Amniotic epithelial cell (primary cell): ENCODE results near the gene SCLY.

Source experiments
- DNase-seq: peaks from one replicate; pipeline ENCODE4 v3.0.0-alpha.2; 2010; ENCODE audit warnings: low read depth

Gene SCLY

DNA sequence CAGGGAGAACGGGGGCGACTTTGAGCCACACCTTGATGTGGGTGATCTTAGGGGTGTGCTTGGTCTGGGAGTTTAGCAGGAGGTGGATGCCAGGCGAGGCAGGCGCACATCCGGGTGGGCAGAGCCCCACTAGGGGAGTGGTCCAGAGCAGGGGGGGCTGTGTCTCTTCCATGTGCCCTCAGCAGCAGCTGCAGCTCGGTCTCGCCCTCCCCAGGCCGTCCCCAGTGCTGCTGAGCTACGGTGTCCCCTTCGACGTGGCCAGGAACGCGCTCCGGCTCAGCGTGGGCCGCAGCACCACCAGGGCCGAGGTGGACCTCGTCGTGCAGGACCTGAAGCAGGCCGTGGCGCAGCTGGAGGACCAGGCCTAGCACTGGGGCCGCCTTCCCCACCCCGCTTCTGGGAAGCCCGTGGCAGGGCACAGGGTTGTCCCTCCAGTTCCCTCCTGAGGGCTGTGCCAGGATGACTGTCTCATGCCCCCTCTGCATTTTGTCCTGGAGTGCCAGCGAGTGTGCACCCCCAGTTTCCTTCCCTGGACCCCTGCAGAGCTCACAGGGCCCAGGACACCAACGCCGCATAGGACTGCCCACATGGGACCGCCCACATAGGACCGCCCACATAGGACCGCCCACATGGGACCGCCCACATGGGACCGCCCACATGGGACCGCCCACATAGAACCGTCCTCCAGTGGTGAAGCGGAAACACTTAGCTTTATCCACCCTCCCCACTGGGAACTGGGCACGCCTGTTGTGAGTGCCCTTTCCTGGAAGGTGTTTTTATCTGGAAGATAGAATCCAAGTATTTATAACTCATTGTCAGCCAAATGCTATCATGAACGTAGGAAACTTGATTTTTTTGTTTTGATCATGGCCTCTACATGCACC lies 37.4 kb downstream of the SCLY start:
- peak; percentile 66 for DNase-seq

DNA sequence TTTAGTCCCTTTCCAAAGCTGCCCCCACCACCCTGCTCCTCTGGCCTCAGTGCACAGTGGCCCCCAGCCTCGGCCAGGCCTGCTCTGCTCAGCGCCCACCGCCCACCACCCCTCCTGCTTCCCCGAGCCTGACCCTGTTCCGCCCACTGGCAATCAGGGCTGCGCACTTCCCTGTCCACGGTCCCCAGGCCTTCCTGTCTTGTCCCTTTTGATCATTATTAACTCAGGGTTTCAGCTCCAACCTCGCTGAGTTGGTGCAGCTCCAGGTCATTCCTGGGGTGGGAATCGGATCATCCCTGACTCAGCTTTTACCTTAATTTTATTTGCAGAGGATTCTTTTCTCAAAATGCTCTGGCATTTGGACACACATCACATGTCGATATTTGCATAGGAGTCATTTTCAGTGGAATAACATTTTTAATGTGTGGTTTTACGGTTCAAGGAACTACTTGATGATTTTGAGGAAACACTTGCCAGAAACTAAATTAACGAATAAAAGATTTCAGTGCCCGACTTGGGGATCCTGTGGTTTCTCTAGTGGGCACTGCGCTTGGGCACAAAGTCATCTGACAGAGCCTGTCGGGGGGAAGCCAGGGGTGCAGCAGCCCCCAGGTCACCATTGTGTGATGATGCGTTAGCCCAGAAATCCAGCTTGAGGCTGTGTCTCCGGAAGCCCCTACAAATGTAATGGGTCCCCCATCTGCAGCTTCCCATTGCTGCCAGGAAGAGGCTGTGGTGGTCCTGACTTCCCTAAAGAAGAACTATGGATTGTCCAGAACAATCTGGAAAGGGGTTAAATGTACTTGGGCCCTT lies 38.3 kb downstream of the SCLY start:
- DNase-seq: no peak

DNA sequence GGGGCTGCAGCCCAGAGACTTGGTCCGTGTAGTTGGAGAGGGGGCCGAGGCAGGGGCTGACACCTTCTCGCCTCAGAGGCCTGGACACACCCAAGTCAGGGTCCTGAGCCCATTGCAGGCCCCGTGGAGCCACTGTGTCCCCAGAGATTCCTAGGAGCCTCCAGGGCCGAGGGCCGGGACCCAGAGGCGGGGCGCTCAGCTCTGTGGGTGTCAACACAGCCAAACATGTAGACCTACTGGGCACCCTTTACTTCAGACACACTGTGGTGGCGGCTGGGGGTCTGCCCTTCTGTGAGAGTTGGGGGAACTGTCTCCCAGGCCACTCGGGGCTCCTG lies 38.9 kb downstream of the SCLY start:
- DNase-seq: no peak

DNA sequence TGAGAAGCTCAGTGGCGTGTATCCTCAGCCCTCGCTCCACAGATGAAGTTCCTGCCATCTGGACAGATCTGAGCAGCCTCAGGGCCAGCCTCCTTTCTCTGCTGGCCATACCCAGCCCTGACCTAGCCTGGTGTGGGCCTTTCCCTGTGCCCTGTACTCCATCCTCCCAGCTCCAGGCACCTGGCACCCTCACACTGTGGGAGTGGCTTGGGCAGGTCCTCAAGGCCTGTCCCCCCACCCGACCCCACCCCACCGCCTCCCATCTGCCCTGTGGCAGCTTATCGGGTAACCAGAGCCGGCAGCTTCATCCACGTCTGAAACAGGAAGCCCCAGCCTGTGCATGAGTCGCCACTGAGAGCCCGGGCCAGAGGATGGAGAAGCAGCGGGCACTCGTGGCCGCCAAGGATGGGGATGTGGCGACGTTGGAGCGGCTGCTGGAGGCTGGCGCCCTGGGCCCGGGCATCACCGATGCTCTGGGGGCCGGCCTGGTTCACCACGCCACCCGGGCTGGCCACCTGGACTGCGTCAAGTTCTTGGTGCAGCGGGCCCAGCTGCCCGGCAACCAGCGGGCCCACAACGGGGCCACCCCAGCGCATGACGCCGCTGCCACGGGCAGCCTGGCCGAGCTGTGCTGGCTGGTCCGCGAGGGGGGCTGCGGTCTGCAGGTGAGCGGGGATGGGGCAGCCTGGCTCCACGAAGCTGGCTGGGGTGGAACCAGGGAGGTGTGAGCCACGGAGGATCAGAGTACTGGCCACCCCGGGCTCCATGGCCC lies 39.4 kb downstream of the SCLY start, which contains the start of gene ESPNL:
Gene ESPNL (plus strand): TSS at position 292 of the 772 bp plus-strand sequence. CDS start 80 bp downstream, at position 372.
- no peak for DNase-seq

DNA sequence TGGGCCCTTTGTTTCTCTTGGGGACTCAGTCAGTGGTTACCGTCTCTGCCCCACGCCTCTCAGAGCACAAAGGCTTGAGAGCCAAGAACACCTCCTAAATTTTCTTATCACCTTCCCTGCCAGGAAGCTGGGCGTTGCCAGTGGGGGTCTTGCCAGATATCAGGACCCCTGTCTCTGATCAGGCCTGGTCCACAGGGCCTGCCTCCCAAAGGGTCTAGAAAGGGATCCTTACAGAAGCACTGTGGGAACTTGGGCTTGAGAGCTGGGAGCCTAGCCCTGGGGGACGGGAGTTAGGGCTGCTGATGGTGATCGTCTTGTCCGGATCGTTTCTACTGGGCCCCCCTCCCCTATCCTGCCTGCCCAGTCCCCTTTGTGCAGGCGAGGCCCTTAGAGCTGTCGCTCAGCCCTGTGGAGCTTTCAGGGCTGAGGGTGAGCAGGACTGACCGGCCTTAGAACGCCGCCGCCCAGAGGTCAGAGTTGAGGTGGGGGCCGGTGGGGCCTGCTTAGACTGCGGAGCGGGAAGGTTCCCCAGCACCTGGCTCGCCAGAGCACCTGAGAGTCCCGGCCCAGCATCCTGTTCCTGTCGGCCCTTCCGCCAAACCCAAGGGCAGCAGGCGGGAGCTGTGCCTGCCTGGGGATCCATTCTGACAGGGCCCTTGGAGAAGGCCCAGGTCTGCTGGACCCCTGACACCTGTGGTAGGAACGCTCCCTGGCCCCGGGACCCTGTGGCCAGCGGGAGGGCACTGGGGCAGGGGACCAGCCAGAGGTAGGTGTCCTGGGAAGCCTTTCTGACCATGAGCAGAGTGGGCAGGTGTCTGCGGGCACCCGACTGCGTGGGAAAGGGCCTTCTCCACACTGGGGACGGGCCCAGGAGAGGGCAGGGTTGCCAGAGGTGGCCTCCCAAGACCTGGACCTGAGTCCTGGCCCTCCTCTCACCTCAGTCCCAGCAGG lies 40.3 kb downstream of the SCLY start:
- no peak for DNase-seq

DNA sequence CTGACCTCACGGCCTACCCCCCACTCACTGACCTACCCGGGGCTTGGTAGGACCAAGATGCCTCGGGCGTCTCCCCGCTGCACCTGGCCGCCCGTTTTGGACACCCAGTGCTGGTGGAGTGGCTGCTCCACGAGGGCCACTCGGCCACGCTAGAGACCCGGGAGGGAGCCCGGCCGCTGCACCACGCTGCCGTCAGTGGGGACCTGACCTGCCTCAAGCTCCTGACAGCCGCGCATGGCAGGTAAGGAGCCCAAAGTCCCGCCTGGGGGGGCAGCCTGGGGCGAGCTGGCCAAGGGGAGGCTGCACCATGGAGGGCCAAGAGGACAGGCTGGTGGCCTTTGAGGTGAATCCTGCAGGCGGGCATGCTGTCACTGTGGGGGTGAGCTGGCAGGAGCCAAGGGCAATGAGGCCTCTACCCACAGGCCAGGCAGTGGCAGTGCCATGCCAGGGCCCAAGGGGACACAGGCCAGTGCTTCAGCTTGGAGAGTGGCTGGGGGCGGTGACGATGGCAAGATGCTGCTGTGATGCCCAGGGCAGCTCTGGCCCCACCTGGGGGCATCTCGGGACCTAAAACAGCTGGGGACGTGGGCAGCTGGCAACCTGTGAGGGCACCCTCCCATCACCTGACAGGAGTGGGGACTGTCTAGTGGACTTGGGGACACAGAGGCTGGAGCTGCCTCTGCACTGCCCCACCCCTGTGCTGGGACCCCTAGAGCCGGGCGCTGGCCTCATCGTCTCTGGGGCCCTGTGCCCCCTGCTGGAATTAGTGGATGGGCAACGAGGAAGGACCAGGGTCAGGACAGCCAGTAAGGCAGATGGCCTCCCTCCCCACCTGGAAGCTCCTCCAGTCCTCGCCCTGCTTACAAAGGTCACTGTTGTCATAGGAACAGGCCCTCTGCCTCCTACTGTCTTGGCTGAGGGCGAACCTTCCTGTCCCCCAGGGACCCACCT lies 41.4 kb downstream of the SCLY start:
- DNase-seq: no peak

DNA sequence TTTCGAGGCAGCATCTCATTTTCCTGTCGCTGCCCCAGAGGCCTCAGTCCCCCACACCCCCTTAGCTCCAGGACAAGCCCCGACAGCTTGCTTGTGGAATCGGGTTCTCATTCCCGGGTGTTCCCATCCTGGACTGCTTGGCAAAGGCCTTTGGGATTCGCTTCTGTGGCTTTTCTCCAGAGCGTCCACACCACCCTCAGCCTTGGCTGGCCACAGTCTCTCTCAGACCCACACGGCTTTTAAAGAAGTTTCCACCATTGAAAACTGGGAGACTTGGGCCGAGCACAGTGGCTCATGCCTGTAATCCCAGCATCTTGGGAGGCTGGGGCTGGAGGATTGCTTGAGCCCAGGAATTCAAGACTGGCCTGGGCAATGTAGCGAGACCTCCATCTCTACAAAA lies 42.1 kb downstream of the SCLY start:
- DNase-seq: no peak

DNA sequence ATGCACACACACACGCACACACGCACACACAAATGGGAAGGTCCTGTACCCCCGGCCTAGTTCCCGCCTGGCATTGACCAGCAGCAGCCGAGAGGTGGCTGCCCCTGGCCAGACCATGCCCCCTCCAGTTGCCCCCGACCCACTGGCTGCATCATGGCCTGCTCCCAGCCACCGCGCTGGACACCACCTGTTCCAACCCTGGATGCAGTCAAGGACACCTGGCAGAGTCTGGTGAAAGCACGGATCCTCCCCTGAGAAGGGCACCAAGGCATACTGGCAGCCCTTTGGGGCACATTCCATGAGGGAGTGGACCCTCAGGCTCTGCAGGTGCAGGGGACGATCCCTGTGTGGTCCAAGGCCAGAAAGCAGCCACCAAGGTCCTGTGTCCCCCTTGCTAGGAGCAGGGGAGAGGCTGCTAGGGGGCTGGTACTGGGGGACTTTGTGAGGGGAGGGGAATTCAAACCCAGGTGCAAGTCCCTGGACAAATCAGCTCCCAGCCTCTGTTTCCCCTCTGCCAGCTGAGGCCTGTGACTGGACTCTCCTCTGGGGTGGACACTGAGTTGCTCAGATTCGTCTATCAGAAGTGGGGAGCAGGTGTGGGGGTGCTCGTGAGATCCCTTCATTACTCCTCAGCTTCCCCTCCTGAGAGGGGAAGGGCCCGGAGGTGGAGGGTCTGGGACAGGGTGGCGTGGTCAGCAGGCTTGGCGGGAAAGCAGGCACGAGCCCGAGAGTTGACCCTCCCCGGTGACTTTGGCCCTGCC lies 42.8 kb downstream of the SCLY start:
- no peak for DNase-seq

DNA sequence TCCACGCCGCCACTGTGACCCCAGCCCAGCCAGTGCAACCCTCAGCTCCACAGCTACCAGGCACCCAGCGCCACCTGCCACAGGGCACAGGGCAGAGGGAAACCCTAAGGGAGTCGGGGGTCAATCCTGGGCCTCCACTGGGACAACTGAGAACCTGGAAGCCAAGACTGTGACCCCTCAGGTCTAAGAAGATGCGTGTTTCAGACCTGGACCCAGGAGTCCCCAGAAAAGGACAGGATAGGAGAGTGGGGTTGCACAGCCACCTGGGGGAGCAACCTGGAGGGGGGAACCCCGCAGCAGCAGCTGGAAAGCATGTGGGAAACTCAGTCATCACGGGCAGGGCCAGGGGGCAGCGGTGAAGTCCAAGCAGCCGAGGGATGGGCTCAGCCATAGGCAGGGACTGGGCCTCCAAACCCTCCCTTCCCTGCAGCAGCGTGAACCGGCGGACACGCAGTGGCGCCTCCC lies 43.5 kb downstream of the SCLY start:
- DNase-seq: no peak

DNA sequence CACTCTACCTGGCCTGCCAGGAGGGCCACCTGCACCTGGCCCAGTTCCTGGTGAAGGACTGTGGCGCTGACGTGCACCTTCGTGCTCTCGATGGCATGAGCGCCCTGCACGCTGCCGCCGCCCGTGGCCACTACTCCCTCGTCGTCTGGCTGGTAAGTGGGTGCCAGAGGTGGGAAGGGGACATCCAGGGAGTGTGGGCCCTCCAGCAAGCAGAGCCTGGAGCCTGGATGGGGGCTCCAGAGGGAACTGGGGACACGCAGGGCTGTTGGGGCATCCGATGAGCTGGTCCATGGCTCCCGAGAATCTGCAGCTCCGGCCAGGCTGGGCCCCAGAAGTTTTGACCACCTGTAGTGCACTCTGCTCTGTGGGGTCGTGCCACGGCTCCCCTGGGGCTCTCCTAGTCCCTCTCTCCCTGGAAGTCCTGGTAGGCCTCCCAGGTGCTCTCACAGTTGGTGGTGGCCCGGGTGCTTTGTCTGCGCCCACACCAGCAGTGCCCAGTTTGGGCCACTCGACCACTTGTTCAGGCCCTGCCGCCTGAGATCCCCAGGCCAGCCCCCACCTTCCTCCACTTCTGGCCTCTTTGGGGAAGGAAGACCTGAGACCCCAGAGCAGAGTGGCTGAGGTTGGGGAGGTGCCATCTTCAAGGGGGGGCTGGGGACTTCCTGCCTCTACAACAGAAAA lies 44.0 kb downstream of the SCLY start:
- no peak for DNase-seq

DNA sequence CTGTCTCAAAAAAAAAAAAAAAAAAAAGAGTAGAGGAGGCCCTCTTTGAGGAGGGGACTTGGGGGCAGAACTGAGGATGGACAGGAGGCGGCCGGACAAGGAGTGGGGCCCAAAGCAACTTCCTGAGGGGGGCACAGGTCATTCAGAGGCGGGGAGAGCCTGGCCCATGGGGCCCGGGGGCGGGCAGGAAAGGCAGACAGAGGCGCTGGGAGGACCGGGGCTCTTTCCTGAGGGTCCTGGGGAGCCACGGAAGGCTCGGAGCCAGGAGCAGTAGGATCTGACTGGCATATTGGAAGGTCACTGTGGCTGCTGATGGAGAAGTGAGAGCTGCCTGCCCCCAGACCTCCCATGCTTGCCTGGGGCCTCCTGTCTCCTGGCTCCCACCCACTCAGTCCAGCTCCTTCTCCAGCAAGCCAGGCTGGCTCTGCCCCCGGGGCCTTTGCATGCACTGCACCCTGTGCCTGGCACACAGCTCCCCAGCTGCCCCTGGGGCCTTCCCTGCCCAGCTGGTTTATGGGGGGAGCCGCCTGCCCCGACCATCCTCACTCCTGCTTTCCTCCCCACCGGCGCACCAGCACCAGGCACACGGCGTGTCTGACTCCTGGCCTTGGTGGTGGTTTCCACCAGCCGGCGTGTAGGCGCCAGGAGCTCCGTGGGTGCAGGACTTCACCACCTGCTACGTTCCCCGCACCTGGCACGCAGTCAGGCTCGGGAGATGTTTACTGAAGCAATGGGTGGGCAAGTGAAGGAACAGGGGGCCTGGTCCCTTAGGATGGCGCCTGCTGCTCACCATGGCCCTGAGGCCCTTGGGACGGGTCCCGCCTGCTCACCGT lies 44.9 kb downstream of the SCLY start:
- DNase-seq: no peak

DNA sequence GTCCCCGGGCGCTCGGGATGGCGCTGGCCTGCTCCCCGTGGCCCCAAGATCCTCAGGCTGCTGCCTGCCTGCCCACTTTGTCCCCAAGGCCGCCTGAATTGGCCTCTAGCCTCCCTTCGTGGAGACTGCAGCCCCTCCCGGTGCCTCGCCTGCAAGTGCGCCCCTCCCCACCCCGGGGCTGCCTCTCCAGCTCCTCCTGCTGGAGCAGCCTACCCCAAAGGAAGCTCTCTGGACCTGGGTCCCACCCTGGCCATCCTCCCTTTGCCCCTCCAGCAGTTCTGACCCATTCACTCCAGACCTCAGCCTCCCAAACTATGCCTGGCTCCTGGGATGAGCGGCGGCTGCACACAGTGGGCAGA lies 45.5 kb downstream of the SCLY start:
- no peak for DNase-seq

DNA sequence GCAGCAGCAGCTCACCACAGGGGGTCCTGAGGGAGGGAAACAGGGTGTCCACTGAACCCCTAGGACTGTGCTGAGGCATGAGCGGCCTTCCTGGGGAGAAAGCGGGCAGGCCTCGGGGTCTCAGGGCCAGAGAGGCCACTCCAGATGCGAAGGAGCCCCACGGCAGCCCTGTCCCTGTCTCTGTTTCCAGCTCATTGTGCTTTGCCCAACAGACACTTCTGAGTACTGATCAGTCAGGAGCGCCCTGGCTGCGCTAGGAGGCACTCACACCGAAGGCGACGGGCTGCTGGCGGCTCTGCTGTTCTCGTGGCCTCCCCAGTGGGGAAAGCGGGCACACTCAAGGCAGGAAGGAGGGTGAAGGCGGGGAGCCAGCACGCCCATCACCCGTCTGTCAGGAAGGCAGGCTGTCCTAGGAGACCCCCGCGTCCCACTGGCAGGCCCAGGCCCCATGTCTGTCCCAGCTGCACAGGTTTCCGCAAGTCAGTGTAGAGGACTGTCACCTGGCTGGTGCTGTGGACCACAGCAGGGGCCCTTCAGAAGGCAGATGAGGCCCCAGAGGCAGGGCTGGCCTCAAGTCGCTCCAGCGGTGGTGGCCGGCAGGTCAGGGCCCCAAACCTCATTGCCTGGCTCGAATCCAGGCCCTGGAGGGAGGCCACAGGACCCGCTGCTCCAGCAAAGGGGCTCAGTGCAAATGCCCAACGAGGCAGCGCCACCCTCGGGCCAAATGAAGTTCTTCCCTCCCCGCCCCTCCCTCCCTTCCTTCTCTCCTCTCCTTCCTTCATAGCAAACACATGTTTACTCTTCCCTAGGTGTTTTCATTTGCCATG lies 46.1 kb downstream of the SCLY start:
- peak; percentile 16 for DNase-seq

DNA sequence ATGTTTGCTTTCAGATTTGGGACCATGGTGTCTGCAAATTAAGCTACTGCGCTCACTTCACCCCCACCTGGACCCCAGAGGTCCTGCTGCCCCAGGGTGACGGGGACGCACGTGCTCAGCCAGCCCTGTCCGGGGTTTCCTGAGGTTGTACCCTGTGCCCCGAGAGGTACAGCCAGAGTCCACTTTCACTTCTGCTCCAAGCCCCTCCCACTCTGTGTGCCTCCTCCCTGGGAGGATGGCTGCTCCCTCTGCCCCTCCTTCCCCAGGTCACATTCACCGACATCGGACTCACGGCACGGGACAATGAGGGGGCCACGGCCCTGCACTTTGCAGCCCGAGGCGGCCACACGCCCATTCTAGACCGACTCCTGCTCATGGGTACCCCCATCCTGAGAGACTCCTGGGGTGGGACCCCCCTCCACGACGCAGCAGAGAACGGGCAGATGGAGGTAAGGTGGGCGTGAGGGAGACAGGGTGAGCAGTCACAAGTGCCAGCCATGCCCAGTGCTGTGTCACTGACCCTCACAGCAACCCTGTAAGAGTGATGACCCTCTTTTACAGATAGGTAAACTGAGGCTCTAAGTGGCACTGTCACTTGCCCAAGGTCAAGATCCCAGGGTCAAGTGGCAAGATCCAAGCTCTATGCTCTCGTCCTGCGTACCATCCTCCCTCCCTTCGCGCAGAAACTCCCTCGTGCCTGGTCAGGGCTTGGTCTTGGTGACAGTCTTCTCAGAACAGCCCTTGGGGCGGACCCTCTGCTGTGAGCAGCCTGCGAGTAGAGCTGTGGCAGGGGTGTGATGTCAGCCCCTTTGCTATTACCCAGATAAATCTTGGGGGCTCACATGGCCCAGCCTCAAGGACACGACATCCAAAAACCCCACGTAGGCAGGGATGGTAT lies 47.0 kb downstream of the SCLY start:
- no peak for DNase-seq

DNA sequence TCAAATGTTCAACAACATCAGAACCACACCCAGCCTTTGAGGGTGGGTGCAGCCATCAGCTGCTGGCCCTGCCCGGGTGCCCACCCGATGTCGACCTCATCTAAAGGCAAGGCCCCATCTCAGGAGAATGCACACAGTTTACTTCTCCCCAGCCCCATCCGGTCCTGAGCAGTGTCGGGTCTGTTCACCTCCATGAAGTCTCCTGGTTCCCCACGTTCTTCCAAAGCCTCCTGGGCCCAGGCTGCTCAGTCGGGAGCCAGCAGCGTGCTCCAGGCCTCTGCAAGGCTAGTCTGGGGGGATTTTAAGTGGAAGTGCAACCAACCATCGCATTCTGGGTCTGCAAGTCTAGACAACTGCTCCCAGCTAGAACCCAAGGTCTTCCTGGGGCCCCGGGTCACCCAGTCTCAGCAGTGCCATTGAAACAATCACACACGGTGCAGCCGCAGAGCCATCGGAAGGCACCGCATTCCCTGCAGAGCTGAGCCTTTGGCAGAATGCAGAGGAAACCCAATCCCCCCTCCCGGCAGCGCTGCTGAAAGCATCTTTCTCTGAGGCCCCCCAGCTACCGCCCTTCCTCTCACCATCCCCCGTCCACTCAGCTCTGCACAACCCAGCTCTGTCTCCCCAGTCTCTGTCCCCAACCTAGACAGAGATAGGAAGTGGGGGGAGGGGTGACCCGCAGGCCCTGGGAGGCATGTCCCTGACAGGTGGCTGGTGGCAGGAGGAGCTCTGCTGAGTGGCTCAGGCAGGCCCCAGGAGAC lies 47.8 kb downstream of the SCLY start:
- DNase-seq: no peak
